ENCODE measurements around the gene SALL2. TPM values are rescaled to one million over a fixed set of nuclear protein-coding genes. Genes with fewer than 3 reads are reported as not detected.
A peak's percentile ranks its signal among the peaks of the same experiment; 100 is the strongest.

The SALL2 gene
- total RNA-seq, 1 donor from 2014 or later: 263 TPM

DNA sequence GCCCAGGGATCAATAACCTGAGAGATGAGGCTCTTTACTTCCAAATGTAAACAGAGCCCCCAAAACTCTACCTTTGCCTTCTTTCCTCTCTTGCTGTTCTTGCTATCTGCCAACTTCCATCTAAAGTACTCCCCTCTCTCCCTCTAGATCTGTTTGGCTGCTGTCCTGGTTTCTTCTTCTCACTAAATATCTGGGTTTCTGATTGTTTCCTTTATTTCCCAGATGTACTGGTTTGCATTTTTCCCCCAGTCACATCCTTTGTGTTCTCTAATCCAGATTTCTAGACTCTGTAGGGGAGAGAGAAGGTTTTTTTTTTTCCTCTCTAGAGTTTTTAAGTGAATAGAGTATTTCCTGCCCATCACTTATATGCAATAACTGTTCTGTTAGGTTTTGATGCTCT, 7.1 kb upstream of the SALL2 start:
- Mint-ChIP-seq H3K9me3 (no peaks in the 10 kb centered on the region), H3K4me3 (peak overlapping the region; percentile 90), H3K27me3 (ENCODE audit: insufficient read depth, low read depth) (peaks cover 7% of the 10 kb centered on the region), H3K4me1 (peaks cover 59% of the 10 kb centered on the region), H3K36me3 (peaks cover 9% of the 10 kb centered on the region), H3K27ac (peak overlapping the region; percentile 94)
- Histone ChIP-seq H2AFZ (replicated peaks) (no peak overlapping the region), H3K9ac (peak overlapping the region; percentile 43), H3K4me1 (peaks cover 63% of the 10 kb centered on the region), H4K20me1 (ENCODE audit: low read depth) (peaks cover 70% of the 10 kb centered on the region), H3K36me3 (peaks cover 7% of the 10 kb centered on the region), H3K27ac (peak overlapping the region; percentile 24), H3K9me3 (ENCODE audit: low read depth) (no peaks in the 10 kb centered on the region), H3K79me2 (ENCODE audit: low read depth) (peaks cover 100% of the 10 kb centered on the region), H3K4me2 (peak overlapping the region; percentile 96), H3F3A (ENCODE audit: low read depth) (peaks cover 87% of the 10 kb centered on the region), H3K4me3 (peak overlapping the region; percentile 100), H3K27me3 (no peaks in the 10 kb centered on the region)
- no peak for DNase-seq (ENCODE audit: low spot score)
- no peak for TF ChIP-seq EZH2 (IDR thresholded peaks at IDR 0.05)
- TF ChIP-seq EZH2phosphoT487 (IDR thresholded peaks at IDR 0.05): no peak
- TF ChIP-seq CTCF (IDR thresholded peaks at IDR 0.05): no peak

GRCh38 chr14:21529515-21529914, 3.4 kb upstream of the SALL2 start:
- TF ChIP-seq EZH2 (IDR thresholded peaks at IDR 0.05): no peak
- TF ChIP-seq CTCF (IDR thresholded peaks at IDR 0.05): no peak
- TF ChIP-seq EZH2phosphoT487 (IDR thresholded peaks at IDR 0.05): no peak
- no peak overlapping the region for H3K9ac ChIP-seq
- peaks cover 11% of the 10 kb centered on the region for H3K36me3 ChIP-seq
- peaks cover 89% of the 10 kb centered on the region for H4K20me1 ChIP-seq (ENCODE audit: low read depth)
- Mint-ChIP-seq H3K27ac (peak overlapping the region; percentile 79), H3K4me3 (peak overlapping the region; percentile 6), H3K27me3 (ENCODE audit: insufficient read depth, low read depth) (peaks cover 11% of the 10 kb centered on the region), H3K9me3 (peaks cover 2% of the 10 kb centered on the region), H3K4me1 (peaks cover 68% of the 10 kb centered on the region), H3K36me3 (peaks cover 17% of the 10 kb centered on the region)
- H3K27me3 ChIP-seq: no peaks in the 10 kb centered on the region
- peak overlapping the region; percentile 100 for H3K27ac ChIP-seq
- H3K79me2 ChIP-seq (ENCODE audit: low read depth): peaks cover 90% of the 10 kb centered on the region
- H3K4me1 ChIP-seq: peaks cover 72% of the 10 kb centered on the region
- peaks cover 82% of the 10 kb centered on the region for H3F3A ChIP-seq (ENCODE audit: low read depth)
- H3K9me3 ChIP-seq (ENCODE audit: low read depth): no peaks in the 10 kb centered on the region
- DNase-seq (ENCODE audit: low spot score): no peak
- H3K4me3 ChIP-seq: no peak overlapping the region
- H2AFZ ChIP-seq (replicated peaks): no peak overlapping the region
- H3K4me2 ChIP-seq: peak overlapping the region; percentile 92

DNA sequence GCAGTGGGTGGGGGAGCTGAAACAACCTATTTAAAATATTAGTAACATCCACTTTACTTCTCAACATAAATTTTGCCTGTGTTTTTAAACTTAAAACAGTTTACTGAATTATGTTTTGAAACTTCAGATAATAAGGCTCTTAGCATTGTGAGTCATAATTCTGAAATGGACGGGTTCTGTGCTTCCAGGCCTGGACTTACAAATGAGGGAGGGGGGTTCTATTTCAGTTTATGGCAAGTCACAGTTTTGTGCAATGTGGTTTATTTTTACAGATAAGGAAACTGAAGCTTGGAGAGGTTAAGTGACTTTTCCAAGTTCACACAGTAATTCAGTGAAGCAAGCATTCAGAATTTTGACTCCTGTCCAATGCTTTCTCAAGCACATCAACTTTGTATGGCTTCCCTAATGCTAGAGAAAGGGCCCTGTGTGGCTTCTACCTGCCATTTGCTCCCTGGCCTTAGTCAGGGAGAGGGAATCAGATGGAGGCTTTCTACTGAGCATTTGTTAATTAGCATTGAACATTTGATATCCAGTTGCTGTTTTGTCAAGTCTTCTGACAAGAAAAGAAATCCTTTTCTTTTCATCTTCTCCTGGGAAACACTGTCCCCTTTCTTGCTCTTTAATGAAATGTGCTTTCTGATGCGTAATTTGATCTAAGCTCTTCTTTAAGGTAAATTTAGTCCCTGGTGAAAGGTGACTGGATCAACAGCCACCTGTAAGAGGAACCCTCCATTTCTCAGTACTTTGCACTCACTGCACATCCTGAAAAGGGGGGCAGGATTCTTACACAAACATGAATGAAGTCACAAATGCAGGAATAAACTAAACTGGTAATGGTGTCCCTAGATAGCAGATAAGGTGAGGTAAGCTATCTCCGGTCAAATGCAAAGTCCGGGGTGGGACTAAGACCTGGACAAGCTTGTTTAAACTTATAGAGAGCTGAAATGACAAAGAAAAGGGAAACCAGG, 2.5 kb upstream of the SALL2 start:
- TF ChIP-seq CTCF (IDR thresholded peaks at IDR 0.05): no peak
- no peak for TF ChIP-seq EZH2 (IDR thresholded peaks at IDR 0.05)
- TF ChIP-seq EZH2phosphoT487 (IDR thresholded peaks at IDR 0.05): no peak
- Histone ChIP-seq H3K36me3 (peaks cover 11% of the 10 kb centered on the region), H3K79me2 (ENCODE audit: low read depth) (peaks cover 90% of the 10 kb centered on the region), H3K9me3 (ENCODE audit: low read depth) (no peaks in the 10 kb centered on the region), H3K9ac (no peak overlapping the region), H3K4me1 (peaks cover 74% of the 10 kb centered on the region), H3K4me2 (peak overlapping the region; percentile 92), H2AFZ (replicated peaks) (no peak overlapping the region), H4K20me1 (ENCODE audit: low read depth) (peaks cover 89% of the 10 kb centered on the region), H3K4me3 (peak overlapping the region; percentile 74), H3K27me3 (no peaks in the 10 kb centered on the region), H3K27ac (peak overlapping the region; percentile 100), H3F3A (ENCODE audit: low read depth) (peaks cover 75% of the 10 kb centered on the region)
- peaks cover 68% of the 10 kb centered on the region for H3K4me1 Mint-ChIP-seq
- H3K9me3 Mint-ChIP-seq: peaks cover 2% of the 10 kb centered on the region
- DNase-seq (ENCODE audit: low spot score): no peak
- peaks cover 26% of the 10 kb centered on the region for H3K36me3 Mint-ChIP-seq
- peak overlapping the region; percentile 63 for H3K4me3 Mint-ChIP-seq
- H3K27ac Mint-ChIP-seq: peak overlapping the region; percentile 99
- H3K27me3 Mint-ChIP-seq (ENCODE audit: insufficient read depth, low read depth): peaks cover 15% of the 10 kb centered on the region
